Inflammatory macrophage (primary cell): ENCODE data around the gene AIP.
A peak's percentile ranks its signal among the peaks of the same experiment; 100 is the strongest.
"Not testable (repeated sequence)": the region's sequence is repeated elsewhere in the genome, so short reads cannot be mapped to it uniquely, and the experiment has no call there.

Source experiments
- DNase-seq, 2 donors: peaks; one replicate each; pipeline ENCODE4 v3.0.0-alpha.2; 2020 to 2022

Gene AIP

GRCh38 chr11:67469508-67469811 is 13.4 kb upstream of the AIP start:
- DNase-seq = peak in 1 of 2 donors; percentile 3

GRCh38 chr11:67470337-67471002 is 12.4 kb upstream of the AIP start:
- DNase-seq = no peak

GRCh38 chr11:67472882-67473281 is 9.9 kb upstream of the AIP start:
- no peak for DNase-seq

GRCh38 chr11:67476692-67477091 is 6.1 kb upstream of the AIP start:
- DNase-seq = not testable (repeated sequence)

GRCh38 chr11:67477344-67478050 is 5.3 kb upstream of the AIP start:
- not testable (repeated sequence) for DNase-seq

GRCh38 chr11:67482275-67482826 is 475 bp upstream of the AIP start:
- peak in 1 of 2 donors; percentile 77 for DNase-seq

- DNase-seq = no peak
Measured at GRCh38 chr11:67483831-67484665, 1.2 kb downstream of the AIP start.

GRCh38 chr11:67484847-67485311 is 2.1 kb downstream of the AIP start:
- peak; percentile 60 to 68 for DNase-seq

GRCh38 chr11:67485873-67486361 is 3.1 kb downstream of the AIP start:
- not testable (repeated sequence) for DNase-seq

GRCh38 chr11:67486481-67487195 is 3.8 kb downstream of the AIP start:
- no peak for DNase-seq

GRCh38 chr11:67489203-67489884 is 6.5 kb downstream of the AIP start:
- DNase-seq = no peak

GRCh38 chr11:67489885-67490726 is 7.3 kb downstream of the AIP start:
- no peak for DNase-seq

GRCh38 chr11:67490727-67491065 is 7.9 kb downstream of the AIP start:
- DNase-seq = no peak

- no peak for DNase-seq
Measured at GRCh38 chr11:67491276-67492068, 8.6 kb downstream of the AIP start.

GRCh38 chr11:67492069-67492727 is 9.4 kb downstream of the AIP start:
- DNase-seq = no peak

- DNase-seq = no peak
Measured at GRCh38 chr11:67492801-67493547, 10.1 kb downstream of the AIP start.

GRCh38 chr11:67493548-67494370 is 10.9 kb downstream of the AIP start:
- DNase-seq = no peak
